NCI-H187 (cell line): ENCODE data around the gene TMEM86B.

Experiments used
- DNase-seq, 2 experiments: peaks; one replicate each; lab custom pipeline; 2025; lab: John Stamatoyannopoulos, UW

The TMEM86B gene

GRCh38 chr19:55228403-55229031, at the start of gene TMEM86B:
TMEM86B (minus strand) TSS chr19:55228763; CDS start chr19:55228741, 22 bp downstream.
- DNase-seq: no peak

GRCh38 chr19:55277494-55277893, 48.9 kb upstream of the TMEM86B start:
- no peak for DNase-seq

- DNase-seq: no peak
Measured at GRCh38 chr19:55276720-55277430, 48.3 kb upstream of the TMEM86B start.

GRCh38 chr19:55275851-55276719, 47.5 kb upstream of the TMEM86B start:
- no peak for DNase-seq

- DNase-seq: no peak
Measured at GRCh38 chr19:55273978-55274707, 45.6 kb upstream of the TMEM86B start.

- no peak for DNase-seq
Measured at GRCh38 chr19:55272142-55272541, 43.6 kb upstream of the TMEM86B start.

GRCh38 chr19:55270172-55270942, 41.8 kb upstream of the TMEM86B start:
- DNase-seq: no peak

GRCh38 chr19:55269299-55269698, 40.7 kb upstream of the TMEM86B start:
- DNase-seq: no peak

GRCh38 chr19:55266840-55267239, 38.3 kb upstream of the TMEM86B start:
- no peak for DNase-seq

GRCh38 chr19:55266404-55266803, 37.8 kb upstream of the TMEM86B start:
- DNase-seq: no peak

- DNase-seq: no peak
Measured at GRCh38 chr19:55265723-55266386, 37.3 kb upstream of the TMEM86B start.

- DNase-seq: no peak
Measured at GRCh38 chr19:55265173-55265572, 36.6 kb upstream of the TMEM86B start.

- no peak for DNase-seq
Measured at GRCh38 chr19:55264531-55264930, 36.0 kb upstream of the TMEM86B start.

- no peak for DNase-seq
Measured at GRCh38 chr19:55262359-55262758, 33.8 kb upstream of the TMEM86B start.

- no peak for DNase-seq
Measured at GRCh38 chr19:55261671-55262126, 33.1 kb upstream of the TMEM86B start.

- DNase-seq: no peak
Measured at GRCh38 chr19:55259540-55260210, 31.1 kb upstream of the TMEM86B start.

- DNase-seq: peak; percentile 98
Measured at GRCh38 chr19:55258828-55259539, 30.4 kb upstream of the TMEM86B start, which contains the start of gene PPP6R1. PPP6R1 (minus strand) TSS chr19:55259017; CDS start chr19:55247103, 11,914 bp downstream.

GRCh38 chr19:55258476-55258827, 29.9 kb upstream of the TMEM86B start:
- no peak for DNase-seq
